Liver (tissue), 9 donors: Measurements from ENCODE around the gene ELP4. TPM values are rescaled to one million over a fixed set of nuclear protein-coding genes. Genes with fewer than 3 reads are reported as not detected.

Experiments
- DNase-seq: peaks from one replicate; pipeline ENCODE4 v3.0.0-alpha.2; 2017; ENCODE audit warnings: low spot score
- H3K27ac ChIP-seq, 2 donors: one replicate each; pipeline ENCODE4 v1.7.0; 2013; ENCODE audit warnings: inconsistent platforms in 2 of 2, low read length in 2 of 2, control low read depth in 1 of 2, low read depth in 1 of 2, mild to moderate bottlenecking in 1 of 2
- H3K27me3 ChIP-seq, 4 donors: one replicate each; pipeline versions ENCODE4 v1.6.1 to v1.7.0; 2013; ENCODE audit warnings: low read length in 3 of 4, inconsistent platforms in 1 of 4, mild to moderate bottlenecking in 1 of 4, moderate library complexity in 1 of 4; ENCODE audit not compliant: control insufficient read depth in 4 of 4, insufficient read depth in 4 of 4
- H3K36me3 ChIP-seq, 4 donors: one replicate each; pipeline versions ENCODE4 v1.6.1 to v1.7.0; 2013; ENCODE audit warnings: low read length in 3 of 4, mild to moderate bottlenecking in 3 of 4, low read depth in 1 of 4, moderate library complexity in 1 of 4; ENCODE audit not compliant: control insufficient read depth in 4 of 4, insufficient read depth in 3 of 4
- H3K4me1 ChIP-seq, 4 donors: one replicate each; pipeline versions ENCODE4 v1.6.1 to v1.7.0; 2013; ENCODE audit warnings: low read length in 3 of 4, mild to moderate bottlenecking in 3 of 4, moderate library complexity in 1 of 4; ENCODE audit not compliant: control insufficient read depth in 4 of 4, insufficient read depth in 4 of 4
- H3K4me3 ChIP-seq, 3 donors: one replicate each; pipeline versions ENCODE4 v1.6.1 to v1.7.0; 2013; ENCODE audit warnings: low read length in 3 of 3, control low read depth in 1 of 3, low read depth in 1 of 3, mild to moderate bottlenecking in 1 of 3
- H3K9ac ChIP-seq, 2 donors: one replicate each; pipeline ENCODE4 v1.7.0; 2013; ENCODE audit warnings: low read length in 2 of 2, mild to moderate bottlenecking in 2 of 2, moderate library complexity in 2 of 2, control low read depth in 1 of 2, low read depth in 1 of 2
- H3K9me3 ChIP-seq, 4 donors: one replicate each; pipeline versions ENCODE4 v1.6.1 to v1.7.0; 2013; ENCODE audit warnings: low read length in 3 of 4; ENCODE audit not compliant: control insufficient read depth in 4 of 4
- EGR1 ChIP-seq, 2 donors: IDR thresholded peaks; 2 replicates each; pipeline ENCODE4 v1.6.1; 2016 to 2018; ENCODE audit warnings: antibody characterized with exemption in 2 of 2, low read depth in 2 of 2
- FOXA1 ChIP-seq: IDR thresholded peaks from 2 replicates; pipeline ENCODE4 v1.6.1; 2016; ENCODE audit warnings: antibody characterized with exemption
- FOXA2 ChIP-seq: IDR thresholded peaks from 2 replicates; pipeline ENCODE4 v1.6.1; 2016; ENCODE audit warnings: antibody characterized with exemption
- GABPA ChIP-seq, 2 donors: IDR thresholded peaks in 1 of 2; conservative IDR thresholded peaks in 1 of 2; 2 replicates each; pipeline ENCODE4 v1.6.1; 2016; ENCODE audit warnings: antibody characterized with exemption in 2 of 2, mild to moderate bottlenecking in 1 of 2, moderate library complexity in 1 of 2
- HNF4A ChIP-seq, 2 donors: conservative IDR thresholded peaks; 2 replicates each; pipeline ENCODE4 v1.6.1; 2016; ENCODE audit warnings: antibody characterized with exemption in 2 of 2, mild to moderate bottlenecking in 2 of 2
- HNF4G ChIP-seq: IDR thresholded peaks from 2 replicates; pipeline ENCODE4 v1.6.1; 2016; ENCODE audit warnings: antibody characterized with exemption
- JUND ChIP-seq, 2 donors: IDR thresholded peaks; 2 replicates each; pipeline ENCODE4 v1.6.1; 2016; ENCODE audit warnings: antibody characterized with exemption in 2 of 2
- NR2F2 ChIP-seq: IDR thresholded peaks from 2 replicates; pipeline ENCODE4 v1.6.1; 2016; ENCODE audit warnings: antibody characterized with exemption
- RAD21 ChIP-seq, 2 donors: IDR thresholded peaks; 2 replicates each; pipeline ENCODE4 v1.6.1; 2016; ENCODE audit warnings: antibody characterized with exemption in 2 of 2, mild to moderate bottlenecking in 2 of 2
- RXRA ChIP-seq, 2 donors: IDR thresholded peaks; 2 replicates each; pipeline ENCODE4 v1.6.1; 2017 to 2018; ENCODE audit warnings: antibody characterized with exemption in 2 of 2, mild to moderate bottlenecking in 1 of 2
- SP1 ChIP-seq: IDR thresholded peaks from 2 replicates; pipeline ENCODE4 v1.6.1; 2018; ENCODE audit warnings: antibody characterized with exemption, mild to moderate bottlenecking
- TAF1 ChIP-seq: conservative IDR thresholded peaks from 2 replicates; pipeline ENCODE4 v1.6.1; 2016; ENCODE audit warnings: antibody characterized with exemption, mild to moderate bottlenecking
- YY1 ChIP-seq: IDR thresholded peaks from 2 replicates; pipeline ENCODE4 v1.6.1; 2016; ENCODE audit warnings: antibody characterized with exemption, mild to moderate bottlenecking
- WGBS: extraction: QIAGEN DNeasy Blood & Tissue Kit; methylation state at CpG from one replicate; pipeline ENCODE4 v1.1.7; 2013; 5-methylcytosine and 5-hydroxymethylcytosine counted together
- polyA plus RNA-seq, 2 donors: library from polyadenylated mRNA; stranded (reverse) in 1 of 2; unstranded in 1 of 2; fragments of 200-250 nt in 1 of 2; fragments of >200 nt in 1 of 2; fragmentation: Nextera tagmentation in 1 of 2; extraction: Ambion mirVana in 1 of 2; gene quantifications; one replicate each; pipeline versions ENCODE4 v1.2.1 to v1.2.3, GENCODE V29; 2013 to 2015
- total RNA-seq, 2 donors: library from RNA; depleted of rRNA; stranded (reverse); fragments of >200 nt; gene quantifications; one replicate each; pipeline ENCODE4 v1.2.3, GENCODE V29; 2014
- TF ChIP-seq, protein P1 (sequence below): IDR thresholded peaks from 2 replicates; pipeline ENCODE4 v1.6.1; 2016; ENCODE audit warnings: antibody characterized with exemption
- TF ChIP-seq, protein P2 (sequence below): IDR thresholded peaks from 2 replicates; pipeline ENCODE4 v1.6.1; 2016; ENCODE audit warnings: antibody characterized with exemption, mild to moderate bottlenecking
- TF ChIP-seq, protein P3 (sequence below): fragments of 150-350 bp; IDR thresholded peaks from 2 replicates; pipeline ENCODE4 v1.5.1; 2017; ENCODE audit warnings: improper control_type of control experiment, low read depth, low read length; ENCODE audit not compliant: missing input control
- TF ChIP-seq, protein P4 (sequence below): IDR thresholded peaks from 2 replicates; pipeline ENCODE4 v1.6.1; 2016; ENCODE audit warnings: antibody characterized with exemption
- TF ChIP-seq, protein P5 (sequence below): IDR thresholded peaks from 2 replicates; pipeline ENCODE4 v1.6.1; 2016; ENCODE audit warnings: antibody characterized with exemption
- donor health status: healthy.
- donor health status: healthy.
- donor health status: healthy.
- donor health status: healthy.
- donor health status: healthy.

Gene ELP4
- total and polyA plus RNA-seq, 4 donors: 6.0 to 18.8 (median 12.5) TPM

DNA sequence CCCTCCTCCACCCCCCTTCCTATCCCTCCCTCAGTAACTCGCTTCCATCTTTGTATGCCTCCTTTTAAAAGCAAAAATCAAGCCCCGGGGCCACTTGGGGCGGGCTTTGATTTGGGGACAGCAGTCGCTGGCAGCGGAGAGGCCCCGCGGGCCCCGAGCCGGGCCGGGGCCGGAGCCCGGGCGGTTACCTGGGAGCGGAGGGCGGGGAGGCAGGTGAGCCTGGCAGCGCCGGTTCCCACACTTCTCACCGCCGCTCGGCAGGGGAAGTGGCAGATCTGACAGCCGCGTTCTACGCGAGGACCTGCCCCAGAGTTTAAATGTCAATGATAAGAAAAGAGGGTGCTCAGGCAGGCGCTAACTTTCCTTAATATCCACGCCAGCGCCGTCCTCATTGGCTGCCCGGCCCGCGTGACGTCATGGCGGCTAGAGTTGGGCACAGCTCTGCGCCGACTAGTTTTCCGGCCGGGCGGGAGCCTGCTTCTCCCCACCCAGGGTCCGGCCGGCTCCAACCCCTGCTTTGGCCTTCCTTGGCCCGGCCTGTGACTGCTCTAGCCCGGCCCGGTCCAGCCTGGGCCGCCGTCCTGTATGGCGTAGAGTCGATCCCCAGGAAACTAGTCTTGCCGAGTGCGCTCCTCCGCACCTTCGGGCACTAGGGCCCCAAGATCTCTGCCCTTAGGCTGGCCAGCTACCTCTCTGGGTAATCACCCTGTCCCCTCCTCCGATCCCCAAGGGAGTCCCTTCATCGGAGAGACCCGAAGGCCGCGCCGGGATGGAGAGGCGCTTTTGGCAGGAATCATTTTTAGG is 308.3 kb downstream of the ELP4 start:
- DNase-seq: peak; percentile 35

DNA sequence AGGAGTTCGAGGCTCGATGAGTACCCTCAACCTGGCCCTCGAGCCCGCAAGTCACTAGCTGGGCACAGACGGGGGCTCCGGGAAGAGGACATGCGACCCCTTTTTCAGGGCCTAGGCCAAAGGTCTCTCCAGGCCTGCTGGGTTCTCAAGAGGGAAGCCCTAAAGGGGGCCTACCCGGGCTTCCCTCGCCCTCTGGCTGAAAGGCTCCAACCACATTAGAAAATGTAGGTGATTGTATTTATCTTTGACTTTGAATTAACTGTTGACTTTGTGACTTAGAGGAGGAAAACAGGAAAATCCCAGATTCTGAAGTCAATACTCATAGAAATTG is 308.8 kb downstream of the ELP4 start:
- no peak for TF ChIP-seq NR2F2
- TF ChIP-seq HNF4A (conservative IDR thresholded peaks at IDR 0.05): no peak
- no peak for TF ChIP-seq SP1
- no peak for TF ChIP-seq FOXA1
- no peak for TF ChIP-seq RAD21 (IDR thresholded peaks at IDR 0.05)
- no peak for TF ChIP-seq FOXA2
- TF ChIP-seq YY1: no peak
- TF ChIP-seq, protein P1, sequence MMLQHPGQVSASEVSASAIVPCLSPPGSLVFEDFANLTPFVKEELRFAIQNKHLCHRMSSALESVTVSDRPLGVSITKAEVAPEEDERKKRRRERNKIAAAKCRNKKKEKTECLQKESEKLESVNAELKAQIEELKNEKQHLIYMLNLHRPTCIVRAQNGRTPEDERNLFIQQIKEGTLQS: no peak
- TF ChIP-seq, protein P2, sequence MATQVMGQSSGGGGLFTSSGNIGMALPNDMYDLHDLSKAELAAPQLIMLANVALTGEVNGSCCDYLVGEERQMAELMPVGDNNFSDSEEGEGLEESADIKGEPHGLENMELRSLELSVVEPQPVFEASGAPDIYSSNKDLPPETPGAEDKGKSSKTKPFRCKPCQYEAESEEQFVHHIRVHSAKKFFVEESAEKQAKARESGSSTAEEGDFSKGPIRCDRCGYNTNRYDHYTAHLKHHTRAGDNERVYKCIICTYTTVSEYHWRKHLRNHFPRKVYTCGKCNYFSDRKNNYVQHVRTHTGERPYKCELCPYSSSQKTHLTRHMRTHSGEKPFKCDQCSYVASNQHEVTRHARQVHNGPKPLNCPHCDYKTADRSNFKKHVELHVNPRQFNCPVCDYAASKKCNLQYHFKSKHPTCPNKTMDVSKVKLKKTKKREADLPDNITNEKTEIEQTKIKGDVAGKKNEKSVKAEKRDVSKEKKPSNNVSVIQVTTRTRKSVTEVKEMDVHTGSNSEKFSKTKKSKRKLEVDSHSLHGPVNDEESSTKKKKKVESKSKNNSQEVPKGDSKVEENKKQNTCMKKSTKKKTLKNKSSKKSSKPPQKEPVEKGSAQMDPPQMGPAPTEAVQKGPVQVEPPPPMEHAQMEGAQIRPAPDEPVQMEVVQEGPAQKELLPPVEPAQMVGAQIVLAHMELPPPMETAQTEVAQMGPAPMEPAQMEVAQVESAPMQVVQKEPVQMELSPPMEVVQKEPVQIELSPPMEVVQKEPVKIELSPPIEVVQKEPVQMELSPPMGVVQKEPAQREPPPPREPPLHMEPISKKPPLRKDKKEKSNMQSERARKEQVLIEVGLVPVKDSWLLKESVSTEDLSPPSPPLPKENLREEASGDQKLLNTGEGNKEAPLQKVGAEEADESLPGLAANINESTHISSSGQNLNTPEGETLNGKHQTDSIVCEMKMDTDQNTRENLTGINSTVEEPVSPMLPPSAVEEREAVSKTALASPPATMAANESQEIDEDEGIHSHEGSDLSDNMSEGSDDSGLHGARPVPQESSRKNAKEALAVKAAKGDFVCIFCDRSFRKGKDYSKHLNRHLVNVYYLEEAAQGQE: no peak
- no peak for TF ChIP-seq JUND (IDR thresholded peaks at IDR 0.05)
- TF ChIP-seq EGR1 (IDR thresholded peaks at IDR 0.05; ENCODE audit: low read depth in 2 of 2): no peak
- TF ChIP-seq, protein P3, sequence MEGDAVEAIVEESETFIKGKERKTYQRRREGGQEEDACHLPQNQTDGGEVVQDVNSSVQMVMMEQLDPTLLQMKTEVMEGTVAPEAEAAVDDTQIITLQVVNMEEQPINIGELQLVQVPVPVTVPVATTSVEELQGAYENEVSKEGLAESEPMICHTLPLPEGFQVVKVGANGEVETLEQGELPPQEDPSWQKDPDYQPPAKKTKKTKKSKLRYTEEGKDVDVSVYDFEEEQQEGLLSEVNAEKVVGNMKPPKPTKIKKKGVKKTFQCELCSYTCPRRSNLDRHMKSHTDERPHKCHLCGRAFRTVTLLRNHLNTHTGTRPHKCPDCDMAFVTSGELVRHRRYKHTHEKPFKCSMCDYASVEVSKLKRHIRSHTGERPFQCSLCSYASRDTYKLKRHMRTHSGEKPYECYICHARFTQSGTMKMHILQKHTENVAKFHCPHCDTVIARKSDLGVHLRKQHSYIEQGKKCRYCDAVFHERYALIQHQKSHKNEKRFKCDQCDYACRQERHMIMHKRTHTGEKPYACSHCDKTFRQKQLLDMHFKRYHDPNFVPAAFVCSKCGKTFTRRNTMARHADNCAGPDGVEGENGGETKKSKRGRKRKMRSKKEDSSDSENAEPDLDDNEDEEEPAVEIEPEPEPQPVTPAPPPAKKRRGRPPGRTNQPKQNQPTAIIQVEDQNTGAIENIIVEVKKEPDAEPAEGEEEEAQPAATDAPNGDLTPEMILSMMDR: no peak
- TF ChIP-seq GABPA (IDR thresholded peaks at IDR 0.05 in 1 of 2, conservative IDR thresholded peaks at IDR 0.05 in 1 of 2): no peak
- TF ChIP-seq, protein P4, sequence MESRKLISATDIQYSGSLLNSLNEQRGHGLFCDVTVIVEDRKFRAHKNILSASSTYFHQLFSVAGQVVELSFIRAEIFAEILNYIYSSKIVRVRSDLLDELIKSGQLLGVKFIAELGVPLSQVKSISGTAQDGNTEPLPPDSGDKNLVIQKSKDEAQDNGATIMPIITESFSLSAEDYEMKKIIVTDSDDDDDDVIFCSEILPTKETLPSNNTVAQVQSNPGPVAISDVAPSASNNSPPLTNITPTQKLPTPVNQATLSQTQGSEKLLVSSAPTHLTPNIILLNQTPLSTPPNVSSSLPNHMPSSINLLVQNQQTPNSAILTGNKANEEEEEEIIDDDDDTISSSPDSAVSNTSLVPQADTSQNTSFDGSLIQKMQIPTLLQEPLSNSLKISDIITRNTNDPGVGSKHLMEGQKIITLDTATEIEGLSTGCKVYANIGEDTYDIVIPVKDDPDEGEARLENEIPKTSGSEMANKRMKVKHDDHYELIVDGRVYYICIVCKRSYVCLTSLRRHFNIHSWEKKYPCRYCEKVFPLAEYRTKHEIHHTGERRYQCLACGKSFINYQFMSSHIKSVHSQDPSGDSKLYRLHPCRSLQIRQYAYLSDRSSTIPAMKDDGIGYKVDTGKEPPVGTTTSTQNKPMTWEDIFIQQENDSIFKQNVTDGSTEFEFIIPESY: no peak
- TF ChIP-seq, protein P5, sequence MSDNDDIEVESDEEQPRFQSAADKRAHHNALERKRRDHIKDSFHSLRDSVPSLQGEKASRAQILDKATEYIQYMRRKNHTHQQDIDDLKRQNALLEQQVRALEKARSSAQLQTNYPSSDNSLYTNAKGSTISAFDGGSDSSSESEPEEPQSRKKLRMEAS: no peak
- TF ChIP-seq TAF1: no peak
- no peak for TF ChIP-seq HNF4G
- TF ChIP-seq RXRA (IDR thresholded peaks at IDR 0.05): no peak
- peak; percentile 30 for DNase-seq
- Histone ChIP-seq H3K27me3 (peaks cover 7 to 37% (median 28%) of the 10 kb centered on the region in 4 donors), H3K9me3 (peaks cover 0 to 5% (median 0%) of the 10 kb centered on the region in 4 donors), H3K4me1 (peaks cover 20 to 49% (median 23%) of the 10 kb centered on the region in 4 donors), H3K27ac (no peak overlapping the region), H3K4me3 (no peak overlapping the region), H3K36me3 (no peaks in the 10 kb centered on the region), H3K9ac (no peak overlapping the region)
- 6% methylated on average over 9 of the region's 9 CpGs for WGBS

More for the DNA sequence above, 308.3 kb downstream of the ELP4 start:
- Histone ChIP-seq H3K36me3 (no peaks in the 10 kb centered on the region), H3K4me3 (peak overlapping the region in 1 of 3 donors; percentile 32), H3K9me3 (peaks cover 0 to 5% (median 0%) of the 10 kb centered on the region in 4 donors), H3K9ac (no peak overlapping the region), H3K4me1 (peaks cover 20 to 53% (median 27%) of the 10 kb centered on the region in 4 donors), H3K27ac (no peak overlapping the region), H3K27me3 (peaks cover 7 to 34% (median 26%) of the 10 kb centered on the region in 4 donors)
- 7% methylated on average over 58 of the region's 58 CpGs for WGBS
- TF ChIP-seq HNF4G: no peak
- TF ChIP-seq, protein P3: no peak
- no peak for TF ChIP-seq RXRA (IDR thresholded peaks at IDR 0.05)
- no peak for TF ChIP-seq YY1
